WTC11 (cell line): ENCODE data around the gene KIF2C. TPM values are rescaled to one million over a fixed set of nuclear protein-coding genes. Genes with fewer than 3 reads are reported as not detected.

Experiments used
- ATAC-seq: fragments of 200-7000 bp; cut with Tn5 transposase; 2 replicates; pipeline ENCODE4 v1.10.0; 2021; ENCODE audit warnings: mild to moderate bottlenecking, moderate library complexity
- CTCF ChIA-PET: fragments of 300-600 bp; sonication (Branson Sonifier 250); formaldehyde crosslinking; loops from one replicate; lab custom pipeline; 2021; ENCODE audit warnings: antibody characterized with exemption; lab: Charles Lee
- POLR2A ChIA-PET: fragments of 350-600 bp; sonication (Branson Sonifier 250); formaldehyde crosslinking; loops from one replicate; lab custom pipeline; 2021; ENCODE audit warnings: antibody characterized with exemption; lab: Charles Lee
- DNase-seq: peaks from one replicate; pipeline ENCODE4 v3.0.0; 2021; ENCODE audit warnings: low spot score
- H3K27ac Mint-ChIP-seq: 2 replicates; pipeline ENCODE4 v1.8.0; 2021; ENCODE audit warnings: mixed read lengths
- H3K27me3 Mint-ChIP-seq: 2 replicates; pipeline ENCODE4 v1.8.0; 2021; ENCODE audit warnings: low read depth, mild to moderate bottlenecking, moderate library complexity, mixed read lengths
- H3K36me3 Mint-ChIP-seq: 2 replicates; pipeline ENCODE4 v1.8.0; 2021; ENCODE audit warnings: mixed read lengths
- H3K4me1 Mint-ChIP-seq: 2 replicates; pipeline ENCODE4 v1.8.0; 2022; ENCODE audit warnings: mixed read lengths
- H3K4me3 Mint-ChIP-seq: 2 replicates; pipeline ENCODE4 v1.8.0; 2021; ENCODE audit warnings: mild to moderate bottlenecking, moderate library complexity, mixed read lengths
- H3K9me3 Mint-ChIP-seq: 2 replicates; pipeline ENCODE4 v1.8.0; 2021; ENCODE audit warnings: mixed read lengths
- ARID4B ChIP-seq: sonication (generic); formaldehyde crosslinking; IDR thresholded peaks from 2 replicates; pipeline ENCODE4 v1.8.0; 2023; ENCODE audit warnings: missing genetic modification reagents, mild to moderate bottlenecking, borderline replicate concordance
- CDX4 ChIP-seq: fragments of 250-450 bp; sonication (Bioruptor Pico); IDR thresholded peaks from 2 replicates; pipeline ENCODE4 v1.9.0; 2021; ENCODE audit warnings: moderate library complexity, mild to moderate bottlenecking, inconsistent platforms, borderline replicate concordance
- ELF4 ChIP-seq: sonication (generic); formaldehyde crosslinking; IDR thresholded peaks from 2 replicates; pipeline ENCODE4 v1.8.1; 2022; ENCODE audit warnings: low read depth, mild to moderate bottlenecking, moderate library complexity, missing genetic modification reagents
- ERG ChIP-seq: fragments of 250-450 bp; sonication (Bioruptor Pico); IDR thresholded peaks from 2 replicates; pipeline ENCODE4 v1.8.0; 2021; ENCODE audit warnings: mild to moderate bottlenecking
- ETV6 ChIP-seq: sonication (generic); formaldehyde crosslinking; IDR thresholded peaks from 2 replicates; pipeline ENCODE4 v1.8.1; 2022; ENCODE audit warnings: mild to moderate bottlenecking, missing genetic modification reagents
- FOXK1 ChIP-seq: sonication (generic); formaldehyde crosslinking; IDR thresholded peaks from 2 replicates; pipeline ENCODE4 v1.8.0; 2022; ENCODE audit warnings: mild to moderate bottlenecking, moderate library complexity, missing genetic modification reagents
- GABPB1 ChIP-seq: sonication (generic); formaldehyde crosslinking; IDR thresholded peaks from 2 replicates; pipeline ENCODE4 v1.8.1; 2023; ENCODE audit warnings: mild to moderate bottlenecking, missing genetic modification reagents
- HMGA2 ChIP-seq: fragments of 250-450 bp; sonication (Bioruptor Pico); IDR thresholded peaks from 2 replicates; pipeline ENCODE4 v1.4.0; 2021; ENCODE audit warnings: mild to moderate bottlenecking, moderate library complexity
- IRF2 ChIP-seq: sonication (generic); formaldehyde crosslinking; IDR thresholded peaks from 2 replicates; pipeline ENCODE4 v1.8.0; 2022; ENCODE audit warnings: low read depth, missing genetic modification reagents, borderline replicate concordance
- JAZF1 ChIP-seq: fragments of 250-450 bp; sonication (Bioruptor Pico); IDR thresholded peaks from 2 replicates; pipeline ENCODE4 v1.9.0; 2021; ENCODE audit warnings: moderate library complexity, mild to moderate bottlenecking, inconsistent platforms
- JUN ChIP-seq: sonication (generic); formaldehyde crosslinking; IDR thresholded peaks from 2 replicates; pipeline ENCODE4 v1.8.0; 2023; ENCODE audit warnings: mild to moderate bottlenecking, missing genetic modification reagents
- KAT7 ChIP-seq: sonication (generic); formaldehyde crosslinking; IDR thresholded peaks from 2 replicates; pipeline ENCODE4 v1.8.1; 2023; ENCODE audit warnings: missing genetic modification reagents, mild to moderate bottlenecking, borderline replicate concordance
- MLX ChIP-seq: sonication (generic); formaldehyde crosslinking; IDR thresholded peaks from 2 replicates; pipeline ENCODE4 v1.8.1; 2023; ENCODE audit warnings: mild to moderate bottlenecking, missing genetic modification reagents, moderate library complexity
- NFE2L1 ChIP-seq: sonication (generic); formaldehyde crosslinking; IDR thresholded peaks from 2 replicates; pipeline ENCODE4 v1.8.1; 2023; ENCODE audit warnings: missing genetic modification reagents
- NFYB ChIP-seq: sonication (generic); formaldehyde crosslinking; conservative IDR thresholded peaks from 2 replicates; pipeline ENCODE4 v1.8.0; 2022; ENCODE audit warnings: low read depth, missing genetic modification reagents
- NR2C2 ChIP-seq: sonication (generic); formaldehyde crosslinking; IDR thresholded peaks from 2 replicates; pipeline ENCODE4 v1.8.0; 2022; ENCODE audit warnings: mild to moderate bottlenecking, missing genetic modification reagents
- PRRX2 ChIP-seq: fragments of 250-450 bp; sonication (Bioruptor Pico); IDR thresholded peaks from 2 replicates; pipeline ENCODE4 v1.8.0; 2021; ENCODE audit warnings: mild to moderate bottlenecking
- TEAD1 ChIP-seq: sonication (generic); formaldehyde crosslinking; IDR thresholded peaks from 2 replicates; pipeline ENCODE4 v1.8.0; 2022; ENCODE audit warnings: mild to moderate bottlenecking, missing genetic modification reagents
- ZNF138 ChIP-seq: sonication (generic); formaldehyde crosslinking; conservative IDR thresholded peaks from 2 replicates; pipeline ENCODE4 v1.8.1; 2022; ENCODE audit warnings: mild to moderate bottlenecking, moderate library complexity, missing genetic modification reagents
- ZNF232 ChIP-seq: sonication (generic); formaldehyde crosslinking; IDR thresholded peaks from 2 replicates; pipeline ENCODE4 v1.8.0; 2022; ENCODE audit warnings: mild to moderate bottlenecking, missing genetic modification reagents
- ZNF671 ChIP-seq: fragments of 250-450 bp; sonication (Bioruptor Pico); IDR thresholded peaks from 2 replicates; pipeline ENCODE4 v1.8.0; 2021; ENCODE audit warnings: mild to moderate bottlenecking
- total RNA-seq: library from RNA; stranded (reverse); gene quantifications from 3 replicates; pipeline ENCODE4 v1.2.3, GENCODE V29; 2021
- TF ChIP-seq, protein P1 (sequence below): sonication (generic); formaldehyde crosslinking; IDR thresholded peaks from 2 replicates; pipeline ENCODE4 v1.8.0; 2023; ENCODE audit warnings: missing genetic modification reagents
- TF ChIP-seq, protein P2 (sequence below): sonication (generic); formaldehyde crosslinking; IDR thresholded peaks from 2 replicates; pipeline ENCODE4 v1.8.1; 2023; ENCODE audit warnings: mild to moderate bottlenecking, missing genetic modification reagents, moderate library complexity
- TF ChIP-seq, protein P3 (sequence below): sonication (generic); formaldehyde crosslinking; IDR thresholded peaks from 2 replicates; pipeline ENCODE4 v1.8.1; 2023; ENCODE audit warnings: mild to moderate bottlenecking, moderate library complexity, missing genetic modification reagents

KIF2C gene
- total RNA-seq, 1 experiment from 2014 or later: 93.8 TPM

DNA sequence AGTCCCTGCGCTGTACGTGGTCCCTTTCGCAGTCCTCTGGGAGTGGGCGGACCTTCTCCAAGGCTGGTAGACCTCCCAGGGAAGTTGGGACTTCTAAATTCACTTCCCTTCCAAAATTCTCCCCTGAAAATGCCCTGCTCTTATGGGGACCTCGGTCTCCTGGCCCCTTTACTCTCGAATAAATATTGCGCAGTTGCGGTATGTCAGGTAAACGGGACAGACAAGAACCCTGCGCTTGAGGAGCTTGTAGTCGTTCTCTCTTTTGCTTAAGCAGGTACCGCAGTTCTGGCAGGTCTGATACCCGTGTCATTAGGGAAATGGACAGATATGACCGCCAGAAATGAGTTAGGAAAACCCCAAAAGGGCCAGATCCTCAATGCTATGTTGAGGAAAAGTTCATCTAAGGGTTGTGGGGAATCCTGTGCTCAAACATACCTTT, 561 bp downstream of the KIF2C start:
- CTCF ChIA-PET: interaction anchor here (1.5 kb wide), 1 partner anchor 9 kb away, joined by 6 read pairs; the partner anchor contains the start of gene RNU5D-1
- H3K36me3 Mint-ChIP-seq: peaks cover 37% of the 10 kb centered on the region

DNA sequence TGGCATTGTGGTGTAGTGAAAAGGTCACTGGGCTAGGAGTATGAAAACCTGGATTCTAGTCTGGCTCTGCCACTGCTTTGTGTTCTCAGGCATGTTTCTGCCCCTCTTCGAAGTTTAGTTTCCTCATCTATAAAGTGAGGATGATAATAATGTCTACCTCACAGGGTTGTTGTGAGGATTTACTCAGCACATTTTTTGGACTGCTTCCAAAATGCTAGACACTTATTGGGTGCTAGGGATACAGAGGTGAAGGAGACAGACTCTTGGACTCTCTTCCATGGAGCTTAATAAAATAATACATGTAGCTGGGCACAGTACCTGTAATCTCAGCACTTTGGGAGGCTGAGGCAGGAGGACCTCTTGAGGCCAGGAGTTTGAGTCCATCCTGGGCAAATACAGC, 3.6 kb downstream of the KIF2C start:
- DNase-seq (no peak), ATAC-seq (no peak)
- peaks cover 12% of the 10 kb centered on the region for H3K4me1 Mint-ChIP-seq
- no peaks in the 10 kb centered on the region for H3K27me3 Mint-ChIP-seq
- CTCF ChIA-PET: interaction anchor here (2.0 kb wide), 1 partner anchor 13 kb away, joined by 8 read pairs; the partner anchor contains the start of gene RNU5D-1
- H3K36me3 Mint-ChIP-seq: peaks cover 57% of the 10 kb centered on the region
- peaks cover 5% of the 10 kb centered on the region for H3K9me3 Mint-ChIP-seq
- POLR2A ChIA-PET: interaction anchor here (0.6 to 0.9 kb wide), 5 partner anchors 11 to 84 kb away, joined by 3 to 5 read pairs (median 4); partner anchors contain the start of gene RPS8
- H3K4me3 Mint-ChIP-seq: no peak overlapping the region
- H3K27ac Mint-ChIP-seq: peak overlapping the region; percentile 20
- TF ChIP-seq NR2C2 (CRISPR knock-in tag) (no peak), IRF2 (CRISPR knock-in tag) (no peak), JAZF1 (no peak), TEAD1 (CRISPR knock-in tag) (no peak), MLX (CRISPR knock-in tag) (no peak), ERG (CRISPR knock-in tag) (no peak), CDX4 (CRISPR knock-in tag) (no peak)
- TF ChIP-seq, protein P1, sequence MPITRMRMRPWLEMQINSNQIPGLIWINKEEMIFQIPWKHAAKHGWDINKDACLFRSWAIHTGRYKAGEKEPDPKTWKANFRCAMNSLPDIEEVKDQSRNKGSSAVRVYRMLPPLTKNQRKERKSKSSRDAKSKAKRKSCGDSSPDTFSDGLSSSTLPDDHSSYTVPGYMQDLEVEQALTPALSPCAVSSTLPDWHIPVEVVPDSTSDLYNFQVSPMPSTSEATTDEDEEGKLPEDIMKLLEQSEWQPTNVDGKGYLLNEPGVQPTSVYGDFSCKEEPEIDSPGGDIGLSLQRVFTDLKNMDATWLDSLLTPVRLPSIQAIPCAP (CRISPR knock-in tag): no peak

More for the DNA sequence above, 561 bp downstream of the KIF2C start:
- no peak for ATAC-seq
- DNase-seq: no peak
- Mint-ChIP-seq H3K9me3 (peaks cover 8% of the 10 kb centered on the region), H3K27me3 (no peaks in the 10 kb centered on the region), H3K4me3 (peak overlapping the region; percentile 99), H3K27ac (peak overlapping the region; percentile 99), H3K4me1 (peaks cover 12% of the 10 kb centered on the region)
- TF ChIP-seq ELF4 (no peak), ZNF138 (CRISPR knock-in tag) (no peak), NFE2L1 (CRISPR knock-in tag) (no peak), NFYB (CRISPR knock-in tag) (no peak), PRRX2 (CRISPR knock-in tag) (no peak), ARID4B (CRISPR knock-in tag) (no peak), KAT7 (CRISPR knock-in tag) (no peak), ETV6 (no peak), ZNF232 (CRISPR knock-in tag) (no peak), JUN (CRISPR knock-in tag) (0 out of 2 replicates have a peak, but pooled peaks have one; percentile 3), ZNF671 (CRISPR knock-in tag) (no peak), GABPB1 (CRISPR knock-in tag) (no peak), FOXK1 (no peak), HMGA2 (CRISPR knock-in tag) (no peak), CDX4 (CRISPR knock-in tag) (no peak)
- TF ChIP-seq, protein P2, sequence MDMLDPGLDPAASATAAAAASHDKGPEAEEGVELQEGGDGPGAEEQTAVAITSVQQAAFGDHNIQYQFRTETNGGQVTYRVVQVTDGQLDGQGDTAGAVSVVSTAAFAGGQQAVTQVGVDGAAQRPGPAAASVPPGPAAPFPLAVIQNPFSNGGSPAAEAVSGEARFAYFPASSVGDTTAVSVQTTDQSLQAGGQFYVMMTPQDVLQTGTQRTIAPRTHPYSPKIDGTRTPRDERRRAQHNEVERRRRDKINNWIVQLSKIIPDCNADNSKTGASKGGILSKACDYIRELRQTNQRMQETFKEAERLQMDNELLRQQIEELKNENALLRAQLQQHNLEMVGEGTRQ (CRISPR knock-in tag): no peak
- TF ChIP-seq, protein P3, sequence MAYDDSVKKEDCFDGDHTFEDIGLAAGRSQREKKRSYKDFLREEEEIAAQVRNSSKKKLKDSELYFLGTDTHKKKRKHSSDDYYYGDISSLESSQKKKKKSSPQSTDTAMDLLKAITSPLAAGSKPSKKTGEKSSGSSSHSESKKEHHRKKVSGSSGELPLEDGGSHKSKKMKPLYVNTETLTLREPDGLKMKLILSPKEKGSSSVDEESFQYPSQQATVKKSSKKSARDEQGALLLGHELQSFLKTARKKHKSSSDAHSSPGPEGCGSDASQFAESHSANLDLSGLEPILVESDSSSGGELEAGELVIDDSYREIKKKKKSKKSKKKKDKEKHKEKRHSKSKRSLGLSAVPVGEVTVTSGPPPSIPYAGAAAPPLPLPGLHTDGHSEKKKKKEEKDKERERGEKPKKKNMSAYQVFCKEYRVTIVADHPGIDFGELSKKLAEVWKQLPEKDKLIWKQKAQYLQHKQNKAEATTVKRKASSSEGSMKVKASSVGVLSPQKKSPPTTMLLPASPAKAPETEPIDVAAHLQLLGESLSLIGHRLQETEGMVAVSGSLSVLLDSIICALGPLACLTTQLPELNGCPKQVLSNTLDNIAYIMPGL (CRISPR knock-in tag): 0 out of 2 replicates have a peak, but pooled peaks have one; percentile 16
- POLR2A ChIA-PET: interaction anchor here (1.0 kb wide), 2 partner anchors 19 to 66 kb away, joined by 3 to 6 read pairs; partner anchors contain the start of genes ARMH1 and TMEM53
